HG03432 (cell line): ENCODE results near the gene TRPC1.

Experiments
- ATAC-seq: cut with Tn5 transposase; IDR thresholded peaks from one replicate; pipeline ENCODE4 v1.9.1; 2021; ENCODE audit warnings: mild to moderate bottlenecking, moderate library complexity; ENCODE audit not compliant: unreplicated experiment

The TRPC1 gene

DNA sequence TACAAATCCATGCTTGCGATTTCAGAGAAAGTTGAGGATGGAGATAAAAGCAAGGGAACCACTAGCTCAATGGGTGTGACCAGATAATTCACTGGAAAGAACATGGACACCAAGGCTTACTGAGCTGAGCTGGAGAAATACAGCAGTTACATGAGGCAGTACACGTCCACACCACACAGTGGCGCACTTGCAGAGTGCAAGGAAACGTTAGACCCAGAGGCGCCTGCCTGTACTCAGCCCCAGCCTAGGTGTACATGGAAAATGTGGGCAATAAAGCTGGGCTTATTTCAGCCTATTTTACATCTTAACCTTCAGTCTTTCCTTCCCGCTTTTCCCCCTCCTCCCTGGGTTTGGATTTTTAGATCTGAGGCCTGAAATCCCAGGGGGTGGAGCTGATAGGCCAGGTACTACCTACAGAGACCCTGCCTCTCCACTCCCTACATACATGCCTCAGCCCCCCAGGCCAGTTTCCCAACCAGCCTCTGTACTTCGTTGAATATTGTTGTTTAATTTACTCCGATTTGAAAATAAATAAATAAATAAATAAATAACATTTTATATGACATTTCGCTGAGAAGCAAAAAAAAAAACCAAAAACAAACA lies 105.0 kb downstream of the TRPC1 start:
- peak; percentile 98 for ATAC-seq

- no peak for ATAC-seq
Measured at GRCh38 chr3:142837526-142837925, 113.7 kb downstream of the TRPC1 start.

- no peak for ATAC-seq
Measured at GRCh38 chr3:142839831-142840230, 116.0 kb downstream of the TRPC1 start.

GRCh38 chr3:142844339-142844977 lies 120.6 kb downstream of the TRPC1 start:
- peak; percentile 56 for ATAC-seq

DNA sequence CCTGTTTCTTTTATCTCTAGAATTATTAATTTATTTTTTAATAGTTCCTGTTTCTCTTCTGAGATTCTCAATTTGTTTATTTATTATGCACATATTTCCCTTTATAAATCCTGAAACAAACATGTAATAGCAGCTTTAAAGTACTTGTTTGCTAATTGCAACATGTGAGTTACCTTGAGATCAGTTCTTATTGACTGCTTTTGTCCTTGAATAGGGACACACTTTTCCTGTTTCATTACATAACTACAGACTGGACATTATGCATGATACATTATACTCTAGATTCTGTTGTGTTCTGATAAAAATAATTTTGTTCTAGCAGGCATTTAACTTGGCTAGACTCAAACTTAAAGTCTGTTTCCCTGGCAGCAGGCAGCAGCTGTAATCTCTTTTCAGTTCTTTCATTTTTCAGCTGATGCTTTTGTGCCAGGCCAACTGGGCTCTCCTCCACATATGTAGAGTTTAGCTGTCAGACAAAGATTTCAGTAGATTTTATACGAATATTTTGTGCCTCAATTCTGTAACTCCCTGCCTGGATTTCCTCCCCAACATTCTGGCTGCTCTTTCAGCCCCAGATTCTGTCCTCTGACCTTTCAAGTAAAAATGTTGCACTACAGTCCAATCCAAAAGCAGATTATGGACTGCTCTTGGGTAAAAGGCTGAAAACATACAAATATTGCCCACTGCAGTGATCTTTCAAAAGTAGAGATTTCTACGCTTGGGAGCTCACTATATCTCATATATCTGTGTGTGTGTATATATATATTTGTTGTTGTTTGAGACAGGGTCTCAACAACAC lies 123.1 kb downstream of the TRPC1 start:
- no peak for ATAC-seq

DNA sequence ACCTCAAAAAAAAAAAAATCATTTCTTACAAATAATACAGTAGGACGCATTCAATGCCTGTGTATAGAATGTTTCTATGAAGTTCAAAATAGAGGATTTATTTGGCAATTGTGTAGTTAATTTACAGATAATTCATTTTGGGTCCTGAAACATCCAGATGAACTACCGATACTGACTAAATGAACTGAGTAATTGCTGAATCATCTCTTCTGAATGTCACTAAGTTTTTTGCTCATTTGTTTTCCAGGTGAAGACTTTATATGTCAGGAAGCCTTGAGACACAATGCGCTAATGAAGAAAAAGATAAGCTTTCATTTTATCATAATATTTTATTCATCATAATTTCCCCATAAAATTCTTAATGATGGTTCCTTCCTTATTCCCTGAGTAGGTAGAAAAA lies 125.3 kb downstream of the TRPC1 start:
- ATAC-seq: no peak

GRCh38 chr3:142850395-142851023 lies 126.7 kb downstream of the TRPC1 start:
- ATAC-seq: no peak

DNA sequence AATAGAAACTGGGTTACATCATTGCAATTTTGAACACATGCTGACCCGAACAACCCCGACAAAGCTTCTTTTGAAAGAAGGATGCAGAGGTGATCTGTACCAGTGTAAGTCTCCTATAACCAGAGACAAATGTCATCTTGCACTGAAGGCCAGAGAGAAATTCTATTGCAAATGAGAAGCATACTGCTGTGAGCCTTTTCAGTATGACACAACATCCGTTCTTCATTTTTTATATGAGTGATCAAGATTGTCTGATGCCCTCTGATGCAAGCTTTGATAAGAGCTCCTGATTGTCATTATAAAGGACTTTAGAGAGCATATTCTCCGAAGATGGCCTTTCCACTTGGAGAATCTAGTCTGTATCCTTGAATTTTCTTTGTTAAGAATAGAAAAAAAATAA lies 128.2 kb downstream of the TRPC1 start:
- no peak for ATAC-seq

GRCh38 chr3:142853270-142854168 lies 129.7 kb downstream of the TRPC1 start:
- no peak for ATAC-seq

- ATAC-seq: no peak
Measured at GRCh38 chr3:142857056-142857455, 133.2 kb downstream of the TRPC1 start.
